Peyer's patch (tissue), 4 donors: Measurements from ENCODE around the gene TPSG1.
"Not testable (repeated sequence)": the region's sequence is repeated elsewhere in the genome, so short reads cannot be mapped to it uniquely, and the experiment has no call there.

ENCODE experiments used
- POLR2A ChIP-seq, 2 donors: fragments of 450-650 bp; IDR thresholded peaks; one replicate each; pipeline ENCODE4 v1.5.1; 2017; ENCODE audit warnings: antibody characterized with exemption in 2 of 2, mild to moderate bottlenecking in 2 of 2, moderate library complexity in 2 of 2
- TF ChIP-seq, protein P1 (sequence below), 6 experiments: fragments of 450-650 bp in 4 of 6; fragments of 200-600 bp in 2 of 6; sonication (generic) in 1 of 6; IDR thresholded peaks; one replicate each; pipeline ENCODE4 v1.5.1; 2017 to 2019; ENCODE audit warnings: antibody characterized with exemption in 6 of 6, mild to moderate bottlenecking in 3 of 6, moderate library complexity in 1 of 6

DNA sequence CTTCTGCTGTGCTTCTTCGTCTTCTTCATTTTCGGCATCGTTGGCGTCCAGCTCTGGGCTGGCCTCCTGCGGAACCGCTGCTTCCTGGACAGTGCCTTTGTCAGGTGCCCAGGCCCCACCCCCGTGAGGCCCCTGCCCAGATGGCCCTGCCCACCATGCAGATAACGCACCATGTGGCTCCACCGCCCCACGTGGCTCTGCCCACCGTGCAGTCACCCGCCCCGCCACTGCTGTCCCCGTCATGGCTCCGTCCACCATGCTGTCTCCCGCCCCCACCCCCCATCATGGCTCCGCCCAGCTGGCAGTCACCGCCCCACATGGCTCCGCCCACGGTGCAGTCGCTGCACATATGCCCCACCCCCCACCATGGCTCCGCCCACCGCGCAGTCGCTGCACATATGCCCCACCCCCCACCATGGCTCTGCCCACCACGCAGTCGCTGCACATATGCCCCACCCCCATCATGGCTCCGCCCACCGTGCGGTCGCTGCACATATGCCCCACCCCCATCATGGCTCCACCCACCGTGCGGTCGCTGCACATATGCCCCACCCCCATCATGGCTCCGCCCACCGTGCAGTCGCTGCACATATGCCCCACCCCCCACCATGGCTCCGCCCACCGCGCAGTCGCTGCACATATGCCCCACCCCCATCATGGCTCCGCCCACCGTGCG is 26.3 kb downstream of the TPSG1 start:
- TF ChIP-seq, protein P1, sequence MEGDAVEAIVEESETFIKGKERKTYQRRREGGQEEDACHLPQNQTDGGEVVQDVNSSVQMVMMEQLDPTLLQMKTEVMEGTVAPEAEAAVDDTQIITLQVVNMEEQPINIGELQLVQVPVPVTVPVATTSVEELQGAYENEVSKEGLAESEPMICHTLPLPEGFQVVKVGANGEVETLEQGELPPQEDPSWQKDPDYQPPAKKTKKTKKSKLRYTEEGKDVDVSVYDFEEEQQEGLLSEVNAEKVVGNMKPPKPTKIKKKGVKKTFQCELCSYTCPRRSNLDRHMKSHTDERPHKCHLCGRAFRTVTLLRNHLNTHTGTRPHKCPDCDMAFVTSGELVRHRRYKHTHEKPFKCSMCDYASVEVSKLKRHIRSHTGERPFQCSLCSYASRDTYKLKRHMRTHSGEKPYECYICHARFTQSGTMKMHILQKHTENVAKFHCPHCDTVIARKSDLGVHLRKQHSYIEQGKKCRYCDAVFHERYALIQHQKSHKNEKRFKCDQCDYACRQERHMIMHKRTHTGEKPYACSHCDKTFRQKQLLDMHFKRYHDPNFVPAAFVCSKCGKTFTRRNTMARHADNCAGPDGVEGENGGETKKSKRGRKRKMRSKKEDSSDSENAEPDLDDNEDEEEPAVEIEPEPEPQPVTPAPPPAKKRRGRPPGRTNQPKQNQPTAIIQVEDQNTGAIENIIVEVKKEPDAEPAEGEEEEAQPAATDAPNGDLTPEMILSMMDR (IDR thresholded peaks at IDR 0.05), result not testable (repeated sequence)
- TF ChIP-seq POLR2A (IDR thresholded peaks at IDR 0.05), result not testable (repeated sequence)
